HEK293T (cell line): ENCODE data around the gene STK24.

ENCODE experiments used
- CTCF ChIA-PET: fragments of 350-600 bp; formaldehyde crosslinking; extraction: SDS; loops from one replicate; lab custom pipeline; 2021; ENCODE audit warnings: antibody characterized with exemption, inconsistent platforms; lab: Yijun Ruan, JAX
- POLR2A ChIA-PET: fragments of 350-600 bp; formaldehyde crosslinking; extraction: SDS; loops from one replicate; lab custom pipeline; 2020; ENCODE audit warnings: antibody characterized with exemption, inconsistent platforms; lab: Yijun Ruan, JAX
- DNase-seq: peaks from one replicate; pipeline ENCODE4 v3.0.0; 2012; ENCODE audit warnings: mixed read lengths; ENCODE audit errors: extremely low spot score
- ARNT ChIP-seq: fragments of 450-650 bp; IDR thresholded peaks from 2 replicates; pipeline ENCODE4 v1.6.1; 2017; ENCODE audit warnings: mild to moderate bottlenecking
- BHLHE40 ChIP-seq: fragments of 450-650 bp; IDR thresholded peaks from 2 replicates; pipeline ENCODE4 v1.6.1; 2016; ENCODE audit warnings: mild to moderate bottlenecking, moderate library complexity, borderline replicate concordance
- CTBP1 ChIP-seq: fragments of 450-650 bp; IDR thresholded peaks from 2 replicates; pipeline ENCODE4 v1.6.1; 2016; ENCODE audit warnings: borderline replicate concordance
- ELF4 ChIP-seq: fragments of 450-650 bp; IDR thresholded peaks from 2 replicates; pipeline ENCODE4 v1.6.1; 2017; ENCODE audit warnings: antibody characterized with exemption
- FOXA1 ChIP-seq: fragments of 450-650 bp; IDR thresholded peaks from 2 replicates; pipeline ENCODE4 v1.6.1; 2016; ENCODE audit warnings: mild to moderate bottlenecking
- FOXK2 ChIP-seq: fragments of 450-650 bp; IDR thresholded peaks from 2 replicates; pipeline ENCODE4 v1.6.1; 2016; ENCODE audit warnings: mild to moderate bottlenecking
- FOXM1 ChIP-seq: fragments of 450-650 bp; IDR thresholded peaks from 2 replicates; pipeline ENCODE4 v1.6.1; 2017; ENCODE audit warnings: mild to moderate bottlenecking, borderline replicate concordance
- HDGF ChIP-seq: fragments of 450-650 bp; IDR thresholded peaks from 2 replicates; pipeline ENCODE4 v1.6.1; 2017; ENCODE audit warnings: antibody characterized with exemption, borderline replicate concordance
- L3MBTL2 ChIP-seq: fragments of 450-650 bp; conservative IDR thresholded peaks from 2 replicates; pipeline ENCODE4 v1.6.1; 2016; ENCODE audit warnings: mild to moderate bottlenecking
- LEF1 ChIP-seq: fragments of 450-650 bp; IDR thresholded peaks from 2 replicates; pipeline ENCODE4 v1.6.1; 2017; ENCODE audit warnings: mild to moderate bottlenecking, borderline replicate concordance
- NFRKB ChIP-seq: fragments of 450-650 bp; IDR thresholded peaks from 2 replicates; pipeline ENCODE4 v1.6.1; 2016; ENCODE audit warnings: mild to moderate bottlenecking, moderate library complexity
- PKNOX1 ChIP-seq: fragments of 450-650 bp; IDR thresholded peaks from 2 replicates; pipeline ENCODE4 v1.6.1; 2016
- SP1 ChIP-seq: fragments of 450-650 bp; IDR thresholded peaks from 2 replicates; pipeline ENCODE4 v1.6.1; 2017
- SUZ12 ChIP-seq: fragments of 450-650 bp; IDR thresholded peaks from 2 replicates; pipeline ENCODE4 v1.6.1; 2016; ENCODE audit warnings: mild to moderate bottlenecking
- TARDBP ChIP-seq: fragments of 450-650 bp; IDR thresholded peaks from 2 replicates; pipeline ENCODE4 v1.6.1; 2016
- ZNF384 ChIP-seq: fragments of 450-650 bp; IDR thresholded peaks from 2 replicates; pipeline ENCODE4 v1.6.1; 2016

Gene STK24

GRCh38 chr13:98536729-98537128, 40.2 kb downstream of the STK24 start:
- TF ChIP-seq ZNF384 (no peak), HDGF (no peak), CTBP1 (no peak), ARNT (no peak), FOXA1 (no peak), BHLHE40 (no peak), FOXK2 (no peak), LEF1 (no peak), TARDBP (no peak), FOXM1 (no peak), ELF4 (no peak), SUZ12 (no peak), PKNOX1 (no peak), SP1 (no peak)
- DNase-seq, result no peak
- POLR2A ChIA-PET, result no interaction called here

GRCh38 chr13:98535501-98536354, 41.2 kb downstream of the STK24 start:
- POLR2A ChIA-PET, result no interaction called here

More at GRCh38 chr13:98536729-98537128, 40.2 kb downstream of the STK24 start:
- CTCF ChIA-PET, result no interaction called here

GRCh38 chr13:98534821-98535220, 42.1 kb downstream of the STK24 start:
- CTCF ChIA-PET, result no interaction called here
- TF ChIP-seq ZNF384, result no peak
- TF ChIP-seq FOXM1, result no peak
- no peak for TF ChIP-seq NFRKB
- no peak for TF ChIP-seq L3MBTL2
- TF ChIP-seq PKNOX1, result no peak
- TF ChIP-seq SUZ12, result no peak
- TF ChIP-seq FOXK2, result no peak
- no peak for TF ChIP-seq BHLHE40
- no peak for TF ChIP-seq SP1
- TF ChIP-seq ARNT, result no peak
- no peak for TF ChIP-seq CTBP1
- no peak for TF ChIP-seq FOXA1
- TF ChIP-seq LEF1, result no peak
- TF ChIP-seq TARDBP, result no peak
- no peak for TF ChIP-seq HDGF
- POLR2A ChIA-PET, result no interaction called here
- no peak for DNase-seq

More at GRCh38 chr13:98535501-98536354, 41.2 kb downstream of the STK24 start:
- DNase-seq, result no peak
- CTCF ChIA-PET, result no interaction called here
- no peak for TF ChIP-seq PKNOX1
- TF ChIP-seq HDGF, result no peak
- no peak for TF ChIP-seq L3MBTL2
- TF ChIP-seq NFRKB, result no peak
- no peak for TF ChIP-seq TARDBP
- no peak for TF ChIP-seq SUZ12
- TF ChIP-seq FOXM1, result no peak
- TF ChIP-seq ELF4, result no peak
- TF ChIP-seq FOXK2, result no peak
- TF ChIP-seq ZNF384, result no peak
- no peak for TF ChIP-seq CTBP1
- no peak for TF ChIP-seq ARNT
- no peak for TF ChIP-seq FOXA1
- no peak for TF ChIP-seq SP1
- no peak for TF ChIP-seq BHLHE40
- no peak for TF ChIP-seq LEF1

GRCh38 chr13:98533912-98534311, 43.0 kb downstream of the STK24 start:
- ChIA-PET CTCF (no interaction called here), POLR2A (no interaction called here)
- no peak for DNase-seq
- no peak for TF ChIP-seq FOXK2
- TF ChIP-seq FOXA1, result no peak
- TF ChIP-seq ZNF384, result no peak
- TF ChIP-seq PKNOX1, result no peak
- no peak for TF ChIP-seq SUZ12
- TF ChIP-seq TARDBP, result no peak
- no peak for TF ChIP-seq BHLHE40
- no peak for TF ChIP-seq LEF1
- TF ChIP-seq L3MBTL2, result no peak
- no peak for TF ChIP-seq SP1
- TF ChIP-seq NFRKB, result no peak
- no peak for TF ChIP-seq HDGF
- no peak for TF ChIP-seq ELF4
- no peak for TF ChIP-seq FOXM1
- TF ChIP-seq CTBP1, result no peak
- no peak for TF ChIP-seq ARNT

- ChIA-PET POLR2A (no interaction called here), CTCF (interaction anchor here (1.7 kb wide), 1 partner anchor 9 kb away, joined by 8 read pairs; no protein-coding TSS in a partner anchor)
- TF ChIP-seq ELF4 (no peak), ZNF384 (no peak), BHLHE40 (no peak), TARDBP (no peak)
- DNase-seq, result no peak
Observed at GRCh38 chr13:98532254-98532653, 44.7 kb downstream of the STK24 start.
